GM12875 (cell line): ENCODE results near the gene PPT2.
A peak's percentile ranks its signal among the peaks of the same experiment; 100 is the strongest.

Experiments used
- H3K4me3 ChIP-seq: one replicate; pipeline ENCODE4 v1.5.1; 2011; ENCODE audit warnings: low read depth, low read length, control low read depth
- TF ChIP-seq, protein P1 (sequence below): IDR thresholded peaks from 2 replicates; pipeline ENCODE4 v1.5.1; 2011; ENCODE audit warnings: low read depth, mild to moderate bottlenecking, control low read depth, inconsistent platforms, low read length, moderate library complexity, borderline replicate concordance; ENCODE audit not compliant: insufficient read depth

The PPT2 gene

GRCh38 chr6:32192608-32193039 is 38.7 kb downstream of the PPT2 start, which contains the start of gene GPSM3:
GPSM3 (minus strand) TSS chr6:32192643; CDS start chr6:32192513, 130 bp downstream.
- TF ChIP-seq, protein P1, sequence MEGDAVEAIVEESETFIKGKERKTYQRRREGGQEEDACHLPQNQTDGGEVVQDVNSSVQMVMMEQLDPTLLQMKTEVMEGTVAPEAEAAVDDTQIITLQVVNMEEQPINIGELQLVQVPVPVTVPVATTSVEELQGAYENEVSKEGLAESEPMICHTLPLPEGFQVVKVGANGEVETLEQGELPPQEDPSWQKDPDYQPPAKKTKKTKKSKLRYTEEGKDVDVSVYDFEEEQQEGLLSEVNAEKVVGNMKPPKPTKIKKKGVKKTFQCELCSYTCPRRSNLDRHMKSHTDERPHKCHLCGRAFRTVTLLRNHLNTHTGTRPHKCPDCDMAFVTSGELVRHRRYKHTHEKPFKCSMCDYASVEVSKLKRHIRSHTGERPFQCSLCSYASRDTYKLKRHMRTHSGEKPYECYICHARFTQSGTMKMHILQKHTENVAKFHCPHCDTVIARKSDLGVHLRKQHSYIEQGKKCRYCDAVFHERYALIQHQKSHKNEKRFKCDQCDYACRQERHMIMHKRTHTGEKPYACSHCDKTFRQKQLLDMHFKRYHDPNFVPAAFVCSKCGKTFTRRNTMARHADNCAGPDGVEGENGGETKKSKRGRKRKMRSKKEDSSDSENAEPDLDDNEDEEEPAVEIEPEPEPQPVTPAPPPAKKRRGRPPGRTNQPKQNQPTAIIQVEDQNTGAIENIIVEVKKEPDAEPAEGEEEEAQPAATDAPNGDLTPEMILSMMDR: no peak
- peak within 1 kb of the TSS; percentile 76 for H3K4me3 ChIP-seq

GRCh38 chr6:32193096-32193495 is 39.2 kb downstream of the PPT2 start:
- peak overlapping the region; percentile 76 for H3K4me3 ChIP-seq

DNA sequence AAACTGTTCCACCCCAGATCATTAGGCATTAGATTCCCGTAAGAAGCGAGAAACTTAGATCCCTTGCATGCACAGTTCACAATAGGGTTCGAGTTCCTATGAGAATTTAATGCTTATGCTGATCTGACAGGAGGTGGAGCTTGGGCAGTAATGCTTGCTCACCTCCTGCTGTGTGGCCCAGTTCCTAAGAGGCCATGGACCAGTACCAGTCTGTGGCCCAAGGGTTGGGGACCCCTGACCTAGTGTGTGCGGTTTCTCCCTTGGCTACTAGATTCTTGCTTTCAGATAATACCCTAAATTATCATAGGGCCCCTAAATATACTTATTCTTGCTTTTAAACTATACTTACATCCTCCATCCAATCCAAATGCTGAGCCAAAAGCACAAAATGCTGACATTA is 40.4 kb downstream of the PPT2 start:
- no peak overlapping the region for H3K4me3 ChIP-seq
- TF ChIP-seq, protein P1: no peak

GRCh38 chr6:32194825-32195651 is 41.1 kb downstream of the PPT2 start:
- TF ChIP-seq, protein P1: peak; percentile 49; the same call in 1 of the 2 replicates
- H3K4me3 ChIP-seq: peak overlapping the region; percentile 0

DNA sequence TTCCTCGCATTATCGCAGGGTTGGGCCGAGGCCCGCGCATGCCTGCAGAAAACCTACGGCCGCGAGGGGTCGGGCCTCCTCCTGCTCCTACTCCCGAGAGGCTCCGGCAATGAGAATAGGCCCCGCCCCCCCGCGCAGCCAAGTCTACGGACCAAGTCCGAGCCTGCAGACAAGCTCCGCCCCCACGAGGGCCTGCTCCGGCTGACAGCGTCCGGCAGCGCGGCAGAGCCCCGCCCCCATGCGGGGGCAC is 41.6 kb downstream of the PPT2 start:
- H3K4me3 ChIP-seq: no peak overlapping the region
- TF ChIP-seq, protein P1: peak; percentile 15; the same call in 1 of the 2 replicates

- H3K4me3 ChIP-seq: peak overlapping the region; percentile 75
- TF ChIP-seq, protein P1: no peak
Measured at GRCh38 chr6:32195902-32196681, 42.2 kb downstream of the PPT2 start.

- TF ChIP-seq, protein P1: no peak
- H3K4me3 ChIP-seq: peak overlapping the region; percentile 75
Measured at GRCh38 chr6:32196682-32197616, 43.0 kb downstream of the PPT2 start.
